Measurements from ENCODE around the gene GSTA2.
"Not testable (repeated sequence)": the region's sequence is repeated elsewhere in the genome, so short reads cannot be mapped to it uniquely, and the experiment has no call there.

Gene GSTA2

DNA sequence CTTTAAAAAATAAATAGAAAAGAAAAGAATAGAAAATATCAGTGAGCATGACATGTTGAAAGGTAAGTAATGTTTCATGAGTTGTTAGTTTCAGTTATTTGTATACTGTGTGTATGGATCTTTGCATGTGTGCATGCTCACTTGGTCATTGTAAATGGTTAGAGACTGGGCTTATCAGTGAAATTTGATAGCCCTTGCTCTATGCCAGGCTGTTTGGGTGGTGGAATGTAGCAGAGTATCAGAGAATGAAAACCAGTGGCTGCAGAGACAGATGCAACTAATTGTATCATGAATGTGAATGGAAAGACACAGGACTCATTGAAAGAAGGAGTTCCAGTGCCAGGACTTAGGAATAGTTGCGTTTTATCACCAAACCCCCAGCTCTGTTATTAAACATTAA lies 4.2 kb downstream of the GSTA2 start:
- DNase-seq: no peak

DNA sequence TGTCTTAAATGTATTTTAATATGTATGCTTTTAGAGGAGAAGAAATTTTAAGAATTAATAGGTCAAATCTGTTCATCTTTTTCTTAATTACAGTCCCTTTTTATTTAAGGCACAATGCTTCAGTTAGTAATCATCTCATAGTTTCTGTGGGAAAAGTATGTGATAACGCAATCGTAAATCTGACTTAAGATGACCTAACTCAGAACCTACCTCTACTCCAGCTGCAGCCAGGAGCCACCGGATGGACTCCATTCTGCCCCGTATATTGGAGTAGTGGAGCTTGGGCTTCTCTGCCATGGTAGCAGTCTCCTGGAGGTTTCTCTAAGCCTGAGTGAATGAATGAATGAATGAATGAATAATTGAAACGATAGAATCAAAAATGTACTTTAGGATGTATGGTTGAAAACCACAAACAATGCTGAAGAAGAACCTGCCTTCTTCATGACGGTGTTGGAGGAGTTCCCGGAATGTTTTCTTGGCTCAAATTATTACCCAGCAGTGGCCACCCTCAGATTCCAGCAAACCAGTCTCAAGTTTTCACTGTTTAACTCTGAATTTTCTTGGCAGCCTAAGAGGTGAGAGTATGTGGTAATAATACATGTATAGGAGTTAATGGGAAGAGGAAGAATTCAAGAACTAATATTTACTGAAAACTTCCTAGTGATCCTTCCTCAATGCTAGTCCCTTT lies 5.5 kb downstream of the GSTA2 start:
- not testable (repeated sequence) for DNase-seq

DNA sequence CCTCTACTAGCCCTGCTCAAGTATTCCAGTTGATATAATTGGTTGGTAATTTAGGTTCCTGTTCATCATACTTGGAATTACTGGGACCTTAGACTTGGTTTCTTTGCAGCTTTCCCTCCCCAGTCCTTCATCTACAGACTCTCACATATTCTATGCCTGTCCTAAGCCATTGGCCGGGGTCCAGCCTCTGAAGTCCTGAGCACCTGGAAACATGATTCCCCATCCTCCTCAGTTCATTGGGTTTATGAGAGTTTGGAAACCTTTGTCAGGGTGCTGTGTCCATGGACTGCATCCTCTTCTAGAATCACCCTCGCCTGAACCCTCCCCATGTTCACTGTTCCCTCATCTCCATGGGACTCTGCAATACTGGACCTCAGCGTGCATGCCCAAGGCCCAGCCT lies 8.8 kb downstream of the GSTA2 start:
- no peak for DNase-seq

DNA sequence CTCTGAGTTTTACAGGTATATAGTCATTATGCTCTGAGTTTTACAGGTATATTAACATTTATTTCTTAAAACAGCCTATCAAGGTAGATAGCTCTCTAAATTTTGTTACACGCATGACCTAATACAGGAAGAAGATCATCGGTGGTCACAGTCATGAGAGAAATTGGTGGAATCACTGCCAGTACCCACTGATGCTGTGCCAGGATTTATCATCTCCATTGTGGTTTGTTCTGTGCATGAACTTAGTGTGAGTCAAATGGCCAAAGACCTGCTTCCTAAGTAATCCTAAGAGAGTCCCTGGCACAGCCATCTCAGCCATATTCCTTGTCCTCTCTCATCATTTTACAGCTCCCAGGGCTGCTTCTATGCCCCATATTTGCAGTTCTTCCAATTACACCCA lies 10.1 kb downstream of the GSTA2 start:
- not testable (repeated sequence) for DNase-seq

DNA sequence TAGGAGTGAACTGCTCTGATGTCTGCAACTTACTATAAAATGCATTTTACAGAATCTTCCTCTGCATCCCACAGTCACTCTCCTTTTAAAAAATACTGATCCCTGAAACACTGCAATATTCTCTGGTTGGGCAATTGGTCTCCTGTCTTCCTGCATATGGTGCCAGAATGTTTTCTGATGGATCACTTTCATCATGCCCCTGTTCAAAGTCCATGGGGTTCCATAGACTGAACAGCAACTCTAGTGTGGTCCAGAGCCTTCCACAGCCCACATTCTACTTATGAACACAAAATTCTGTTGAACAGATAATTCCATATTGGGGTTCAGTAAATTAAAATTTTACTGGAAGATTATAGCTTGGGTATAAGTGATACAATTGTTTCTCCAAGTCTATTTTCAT lies 11.0 kb downstream of the GSTA2 start:
- DNase-seq: no peak

DNA sequence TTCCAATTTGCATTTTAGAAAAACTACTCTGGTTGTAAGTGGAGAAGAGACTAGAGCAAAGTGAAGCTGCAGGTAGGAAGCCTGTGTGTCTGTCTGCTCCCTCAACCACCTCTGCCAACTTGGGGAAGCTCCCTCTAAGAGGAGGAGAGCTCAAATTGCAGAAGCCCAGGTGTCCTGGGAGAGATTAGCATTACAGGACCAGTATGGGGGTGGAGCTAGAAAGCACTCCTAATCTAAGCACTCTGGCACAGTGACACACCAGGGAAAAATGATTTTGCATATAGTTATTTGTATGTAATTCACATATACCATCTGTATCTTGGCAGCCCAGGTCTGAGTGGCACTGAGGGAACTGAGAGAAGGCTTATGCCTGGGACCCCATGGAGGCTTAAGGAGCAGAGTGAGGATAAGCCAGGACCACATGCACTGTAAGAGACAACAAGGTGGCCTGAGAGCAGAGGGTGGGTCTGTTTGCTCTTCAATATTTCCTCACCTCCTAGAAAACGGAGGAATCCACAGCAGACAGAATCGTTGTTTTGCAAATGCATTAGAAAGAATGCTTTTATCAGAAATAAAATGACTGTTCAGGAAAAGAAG lies 13.6 kb downstream of the GSTA2 start:
- DNase-seq: no peak

DNA sequence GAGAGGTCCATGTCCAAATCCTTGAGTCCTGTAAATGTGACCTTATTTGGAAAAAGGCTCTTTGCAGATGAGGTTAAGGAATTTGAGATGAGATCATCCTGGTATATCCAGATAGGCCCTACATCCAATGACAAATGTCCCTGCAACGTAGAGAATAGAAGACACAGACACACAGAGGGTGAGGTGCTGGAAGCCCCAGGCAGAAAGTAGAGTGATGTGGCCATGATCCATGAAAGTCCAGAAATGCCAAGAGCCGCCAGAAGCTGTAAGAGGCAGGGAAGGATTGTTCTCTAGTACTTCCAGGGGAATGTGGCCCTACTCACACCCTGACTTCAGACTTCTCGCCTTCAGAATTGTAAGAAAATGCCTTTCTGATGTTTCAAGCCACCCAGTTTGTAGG lies 16.0 kb downstream of the GSTA2 start:
- not testable (repeated sequence) for DNase-seq

DNA sequence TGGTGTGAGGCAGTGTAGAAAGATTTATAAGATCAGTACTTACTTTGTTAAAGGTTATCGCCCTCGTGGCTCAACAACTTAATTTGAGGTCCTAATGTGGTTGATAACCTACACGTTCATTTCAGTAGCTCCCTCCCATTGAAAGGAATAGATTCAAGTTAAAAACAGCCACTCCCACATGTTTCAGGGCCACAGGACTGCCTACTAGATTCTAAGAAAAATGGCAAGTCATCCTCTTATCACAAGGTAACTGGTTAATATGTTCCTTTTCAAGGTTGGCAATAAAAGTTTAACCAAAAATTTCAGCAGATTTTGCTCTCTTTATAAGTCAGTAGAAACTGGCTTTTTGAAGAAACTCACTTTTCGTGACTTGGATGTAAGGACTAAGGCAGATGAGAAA lies 17.1 kb downstream of the GSTA2 start:
- DNase-seq: no peak

DNA sequence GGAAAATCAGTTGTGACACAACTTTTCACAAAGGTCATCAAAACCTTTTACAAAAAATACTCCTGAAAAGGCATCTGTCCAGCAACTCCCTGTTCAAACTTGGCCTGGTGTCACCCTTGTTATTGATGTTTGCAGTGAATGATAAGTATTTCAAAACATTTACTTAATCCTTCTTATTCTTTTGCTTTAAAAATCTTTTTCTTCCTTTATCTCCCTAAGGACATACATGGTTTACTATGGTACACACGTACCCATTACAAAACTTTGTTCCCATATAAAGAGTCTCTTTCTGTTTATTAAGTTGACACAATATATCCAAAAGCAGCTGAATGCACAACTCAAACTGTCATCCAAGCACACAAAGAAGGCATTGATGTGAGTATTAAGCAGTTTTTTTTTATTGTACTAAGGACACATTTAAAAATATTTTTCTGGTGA lies 17.5 kb downstream of the GSTA2 start:
- no peak for DNase-seq

DNA sequence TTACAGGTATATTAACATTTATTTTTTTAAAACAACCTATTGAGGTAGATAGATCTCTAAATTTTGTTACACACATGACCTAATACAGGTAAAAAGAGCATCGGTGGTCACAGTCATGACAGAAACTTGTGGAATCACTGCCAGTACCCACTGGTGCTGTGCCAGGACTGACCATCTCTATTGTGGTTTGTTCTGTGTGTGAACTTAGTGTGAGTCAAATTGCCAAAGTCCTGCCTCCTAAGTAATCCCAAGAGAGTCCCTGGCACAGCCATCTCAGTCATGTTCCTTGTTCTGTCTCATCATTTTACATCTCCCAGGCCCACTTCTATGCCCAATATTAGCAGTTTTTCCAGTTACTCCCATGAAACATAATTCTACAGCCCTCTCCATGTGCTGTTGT lies 21.4 kb downstream of the GSTA2 start:
- DNase-seq: no peak

DNA sequence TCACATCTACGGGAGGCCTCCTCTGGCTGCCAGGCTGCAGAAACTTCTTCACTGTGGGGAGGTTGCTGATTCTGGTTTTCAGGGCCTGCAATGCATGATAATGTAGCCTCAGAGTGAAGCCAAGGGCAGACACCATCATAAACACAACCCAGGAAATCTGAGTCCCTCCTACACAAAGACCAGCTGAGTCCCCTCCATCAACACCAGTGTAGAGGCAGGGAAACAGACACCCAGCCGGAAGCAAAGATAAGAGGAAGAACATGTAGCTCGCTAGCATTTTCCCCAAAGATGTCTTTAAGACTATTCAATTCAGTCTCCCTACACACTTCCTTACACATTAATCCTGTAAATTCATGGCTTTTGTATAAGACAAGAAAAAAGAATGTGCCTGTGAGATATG lies 23.6 kb downstream of the GSTA2 start:
- DNase-seq: no peak

DNA sequence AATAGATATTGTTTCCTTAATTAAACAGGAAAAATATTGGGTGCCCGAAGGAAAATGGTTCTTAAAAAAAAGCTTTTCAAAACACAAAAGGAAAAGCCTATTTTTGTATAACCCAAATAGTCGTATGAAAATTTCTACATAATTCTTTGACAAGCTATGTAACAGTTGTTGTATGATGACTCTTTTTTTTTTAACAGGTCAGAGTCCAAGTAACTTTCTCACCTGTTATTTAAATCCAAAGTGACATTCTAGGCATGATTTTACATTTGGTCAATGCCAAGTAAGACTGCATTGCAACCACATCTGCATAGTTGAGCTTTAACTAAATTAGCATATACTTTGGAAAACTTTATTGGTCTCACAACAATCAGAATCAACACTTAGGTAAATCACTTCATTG lies 24.1 kb downstream of the GSTA2 start:
- DNase-seq: no peak

DNA sequence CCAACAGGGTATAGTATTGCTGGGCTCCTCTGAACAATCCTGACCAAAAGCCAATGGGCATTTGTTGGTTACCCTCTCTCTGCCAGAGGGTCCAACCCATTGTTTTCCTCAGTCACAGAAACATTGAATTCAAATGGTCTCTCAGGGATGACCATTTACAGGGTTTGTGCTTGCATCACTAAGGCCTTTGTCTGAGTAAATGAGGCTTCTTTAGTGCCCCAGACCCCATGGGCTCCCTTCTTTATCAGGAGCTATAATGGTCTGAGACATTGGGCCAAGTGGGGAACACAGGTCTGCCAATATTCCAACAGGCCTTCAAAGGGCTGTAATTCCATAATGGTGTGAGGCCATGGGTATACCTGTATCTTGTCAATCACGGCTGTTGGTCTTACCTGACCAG lies 27.1 kb downstream of the GSTA2 start:
- DNase-seq: no peak

DNA sequence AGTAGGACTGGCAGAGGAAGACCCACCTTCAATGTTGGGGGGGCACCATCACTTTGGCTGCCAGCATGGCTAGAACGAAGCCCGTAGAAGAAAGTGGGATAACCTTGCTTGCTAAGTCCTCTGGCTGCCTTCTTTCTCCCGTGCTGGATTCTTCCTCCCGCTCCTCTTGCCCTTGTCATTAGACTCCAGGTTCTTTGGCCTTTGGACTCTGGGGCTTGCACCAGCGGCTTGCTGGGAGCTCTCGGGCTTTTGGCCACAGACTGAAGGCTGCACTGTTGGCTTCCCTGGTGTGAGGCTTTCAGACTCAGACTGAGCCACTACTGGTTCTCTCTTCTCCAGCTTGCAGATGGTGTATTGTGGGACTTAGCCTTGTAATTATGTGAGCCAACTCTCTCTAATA lies 28.2 kb downstream of the GSTA2 start:
- DNase-seq: no peak

DNA sequence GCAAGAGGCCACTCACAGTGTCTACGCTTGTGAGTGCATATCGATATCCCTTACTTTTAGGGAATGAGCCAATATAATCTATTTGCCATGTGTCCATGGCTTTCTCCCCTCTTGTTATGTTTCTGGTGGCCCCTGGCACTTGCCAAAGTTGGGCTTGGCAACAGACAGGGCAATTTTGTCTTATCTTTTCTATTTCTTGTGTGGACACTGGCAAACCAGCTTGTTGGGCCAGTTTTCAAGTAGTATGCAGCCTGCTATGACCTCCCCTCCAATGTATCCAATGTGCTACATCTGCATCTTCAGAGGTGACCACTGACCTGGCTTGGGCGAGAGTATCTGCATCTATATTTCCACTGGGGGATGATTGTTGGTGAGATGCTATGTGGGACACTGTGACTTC lies 29.2 kb downstream of the GSTA2 start:
- no peak for DNase-seq

DNA sequence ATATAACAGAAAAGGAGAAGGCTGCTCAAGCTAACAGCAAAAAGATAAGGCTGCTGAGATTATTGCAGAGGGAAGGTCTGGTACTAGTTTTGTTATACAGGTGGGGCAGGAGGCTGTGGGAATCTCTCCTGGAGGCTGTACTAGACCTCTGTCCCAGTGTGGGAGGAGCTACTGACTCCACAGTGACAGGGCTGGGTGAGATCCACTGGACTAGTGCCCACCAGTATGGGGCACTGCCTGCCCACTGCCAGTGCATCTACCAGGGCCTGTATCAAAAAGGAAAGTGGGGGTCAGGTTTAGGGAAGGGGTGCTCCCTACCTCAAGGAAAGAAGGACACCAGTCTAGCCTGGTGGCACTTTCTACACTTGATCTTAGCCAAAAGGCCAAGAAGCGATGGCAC lies 30.1 kb downstream of the GSTA2 start:
- no peak for DNase-seq

DNA sequence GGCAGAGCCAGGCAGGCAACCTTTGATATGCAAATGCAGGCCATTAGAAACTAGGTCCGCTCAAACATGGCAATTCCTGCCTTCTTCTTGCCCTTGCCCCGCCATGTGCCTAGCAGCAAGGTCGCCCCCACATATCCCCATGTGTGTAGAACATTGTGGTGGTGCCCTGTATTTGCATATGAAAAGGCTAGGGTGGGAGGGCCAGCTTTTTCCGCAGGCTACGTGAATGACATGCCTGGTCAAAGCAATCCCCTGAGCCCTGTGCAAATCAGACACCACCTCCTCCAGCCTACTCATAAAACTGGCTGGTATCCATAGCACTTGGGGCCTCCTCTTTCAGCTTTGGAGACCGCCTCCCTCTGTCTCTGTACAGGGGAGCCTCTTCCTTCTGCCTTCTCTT lies 31.6 kb downstream of the GSTA2 start:
- no peak for DNase-seq

DNA sequence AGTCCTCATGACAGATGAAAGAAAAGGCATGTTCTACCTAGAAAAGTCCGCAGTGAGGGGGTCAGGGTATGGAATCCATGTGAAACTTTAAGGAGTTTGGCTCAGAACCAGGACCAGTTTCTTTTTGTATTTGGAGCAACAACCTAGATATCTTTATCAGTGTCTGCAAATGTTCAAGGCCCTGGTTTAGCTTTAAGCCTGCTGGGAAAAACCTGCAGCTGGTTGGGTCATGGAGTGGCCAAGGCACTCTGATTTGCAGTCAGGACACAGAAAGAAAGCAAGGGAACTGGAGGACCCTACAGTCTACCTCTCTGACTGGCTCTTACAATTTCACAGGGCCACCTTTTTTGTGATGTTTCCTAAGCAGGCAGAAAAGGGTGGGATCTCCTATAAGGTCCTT lies 33.7 kb downstream of the GSTA2 start:
- no peak for DNase-seq

DNA sequence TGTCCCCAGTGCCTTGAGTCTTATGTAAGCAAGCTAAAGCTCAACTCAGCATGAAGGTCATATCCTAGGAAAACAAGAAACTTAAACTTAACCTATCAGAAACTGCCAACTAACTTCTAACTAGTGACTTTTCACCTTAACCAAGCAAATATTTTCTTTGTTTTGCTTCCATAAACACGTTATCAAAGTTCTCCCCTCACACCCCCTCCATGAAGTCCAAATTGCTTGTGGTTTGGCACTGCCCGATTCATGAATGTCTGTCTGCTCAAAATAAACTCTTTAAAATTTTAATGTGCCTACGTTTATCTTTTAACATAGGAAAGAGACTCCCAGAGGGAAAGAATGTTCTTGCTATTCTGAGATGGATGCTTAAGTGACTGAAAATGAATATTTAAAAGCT lies 34.9 kb downstream of the GSTA2 start:
- no peak for DNase-seq

DNA sequence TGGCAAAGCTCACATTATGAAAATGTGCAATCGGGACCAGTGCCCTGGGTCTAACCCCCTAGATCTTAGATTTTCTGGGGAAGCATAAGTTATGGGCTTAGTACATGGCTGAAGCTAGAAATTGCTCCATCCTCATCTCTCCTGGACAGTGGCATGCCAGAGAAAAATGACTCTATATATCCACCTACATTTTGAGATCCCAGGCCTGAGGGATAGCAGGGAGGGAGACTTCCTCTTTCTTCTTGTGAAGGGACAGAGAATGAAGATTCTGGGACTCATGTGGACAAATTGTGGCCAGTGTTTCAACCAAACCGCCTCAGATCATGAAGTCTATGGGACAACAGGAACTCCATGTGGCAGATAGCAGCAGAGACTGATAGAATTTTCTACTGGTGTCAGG lies 35.4 kb downstream of the GSTA2 start:
- no peak for DNase-seq

DNA sequence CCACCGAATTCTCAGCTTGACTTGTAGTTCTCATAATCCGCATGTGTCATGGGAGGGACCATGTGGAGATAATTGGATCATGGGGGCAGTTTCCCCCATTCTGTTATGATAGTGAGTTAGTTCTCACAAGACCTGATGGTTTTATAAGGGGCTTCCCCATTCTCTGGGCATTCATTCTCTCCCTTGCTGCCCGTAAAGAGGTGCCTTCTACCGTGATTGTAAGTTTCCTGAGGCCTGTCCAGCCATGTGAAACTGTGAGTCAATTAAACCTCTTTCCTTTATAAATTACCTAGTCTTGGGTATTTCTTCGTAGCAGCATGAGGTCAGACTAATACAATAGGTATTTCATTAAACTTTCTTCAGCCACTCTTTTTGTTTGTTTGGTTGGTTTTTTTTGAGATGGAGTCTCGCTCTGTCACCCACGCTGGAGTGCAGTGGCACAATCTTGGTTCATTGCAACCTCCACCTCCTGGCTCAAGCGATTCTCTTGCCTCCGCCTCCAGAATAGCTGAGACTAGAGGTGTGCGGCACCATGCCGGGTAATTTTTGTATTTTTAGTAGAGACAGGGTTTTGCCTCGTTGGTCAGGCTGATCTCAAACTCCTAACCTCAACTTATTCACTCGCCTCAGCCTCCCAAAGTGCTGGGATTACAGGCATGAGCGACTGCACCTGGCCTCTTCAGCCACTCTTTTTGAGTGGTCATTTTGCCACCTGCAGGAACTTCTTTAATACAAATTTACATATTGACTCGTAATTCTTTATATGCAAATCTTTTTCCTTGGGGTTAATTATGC lies 36.3 kb downstream of the GSTA2 start:
- DNase-seq: no peak

DNA sequence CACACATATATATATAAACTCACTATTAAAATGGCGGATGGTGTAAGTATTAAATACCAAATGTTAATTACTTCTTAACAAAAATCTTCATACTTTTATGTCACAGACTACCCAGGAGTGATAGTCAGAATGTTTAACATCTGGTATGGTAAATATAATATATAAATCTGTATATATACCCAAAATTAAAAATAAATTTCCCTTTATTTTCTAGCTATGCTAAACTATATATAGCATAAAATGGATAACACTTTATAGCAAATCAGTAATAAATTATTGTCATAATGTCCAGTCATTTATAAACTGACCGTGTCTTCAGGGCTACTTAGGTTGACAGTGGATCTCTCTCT lies 37.1 kb downstream of the GSTA2 start:
- DNase-seq: no peak

DNA sequence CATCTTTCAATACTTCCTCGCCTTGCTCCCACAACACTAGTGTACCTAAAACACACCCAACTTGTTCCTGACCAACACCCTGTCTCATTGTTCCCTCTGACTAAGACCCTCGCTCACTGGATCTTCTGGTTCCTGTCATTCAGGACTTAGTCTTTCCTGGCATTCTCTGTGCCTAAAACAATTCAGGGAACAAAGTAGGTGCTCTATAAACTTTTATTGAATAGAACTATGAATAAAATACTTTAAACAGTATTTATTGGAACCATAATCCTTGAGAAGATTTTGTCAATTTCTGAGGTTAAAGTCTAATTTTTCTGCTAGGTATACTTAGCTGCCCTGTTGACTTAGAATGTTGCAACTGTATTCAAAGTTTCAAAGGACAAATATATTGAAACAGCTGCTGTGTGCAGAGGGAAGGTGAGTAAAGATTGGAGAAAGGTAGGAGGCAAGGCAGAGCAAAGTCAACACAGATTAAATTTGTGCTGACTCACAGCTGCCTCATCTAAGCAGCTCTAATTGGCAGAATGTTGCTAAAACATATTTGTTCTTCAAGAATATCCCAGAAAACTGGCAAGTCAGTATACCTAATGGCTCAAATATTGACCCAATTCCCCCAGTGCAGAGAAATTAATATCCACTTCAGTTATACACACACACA lies 37.6 kb downstream of the GSTA2 start:
- DNase-seq: peak; percentile 56

DNA sequence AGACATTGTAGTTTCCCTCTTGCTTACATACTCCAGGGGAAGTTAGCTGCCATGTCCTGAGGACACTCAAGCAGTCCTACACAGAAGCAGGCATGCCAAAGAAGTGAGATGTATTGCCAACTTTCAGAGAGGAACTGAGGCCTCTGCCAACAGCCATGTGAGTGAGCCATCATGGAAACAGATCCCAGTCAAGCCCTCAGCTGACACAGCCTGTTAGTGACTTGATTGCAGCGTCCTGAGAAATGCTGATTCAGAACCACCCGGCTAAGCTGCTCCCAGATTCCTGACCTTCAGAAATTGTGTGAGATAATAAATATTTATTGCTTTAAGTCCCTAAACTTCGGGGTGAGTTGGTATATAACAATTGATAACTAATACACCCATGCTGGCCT lies 38.1 kb downstream of the GSTA2 start:
- no peak for DNase-seq
